ENCODE data around the gene MMS22L.

DNA sequence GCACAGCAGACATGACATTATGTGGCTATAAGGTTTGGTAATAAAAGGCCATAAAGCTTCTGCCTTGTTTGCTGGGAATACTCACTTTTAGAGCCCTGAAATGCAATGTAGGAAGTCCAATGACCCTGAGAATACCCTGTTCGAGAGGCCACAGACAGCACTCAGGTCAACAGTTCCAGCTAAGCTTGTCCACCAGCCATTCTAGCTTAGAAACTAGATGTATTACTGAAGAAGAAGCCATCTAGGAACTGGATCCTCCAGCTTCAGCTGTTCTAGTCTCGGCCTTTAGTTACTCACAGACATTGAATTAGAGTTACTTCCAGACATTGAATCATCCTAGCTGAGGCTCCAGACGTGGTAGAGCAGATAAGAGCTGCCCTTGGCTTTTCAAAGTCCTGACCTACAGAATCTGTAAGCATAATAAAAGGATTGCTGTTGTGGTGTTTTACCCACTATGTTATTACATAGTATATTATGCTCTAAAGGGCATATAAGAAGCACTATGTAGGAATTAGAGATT is 84.9 kb downstream of the MMS22L start:
- TF ChIP-seq EZH2 (IDR thresholded peaks at IDR 0.05; ENCODE audit: low read length): no peak
- no peak for TF ChIP-seq CTCF (optimal IDR thresholded peaks at IDR 0.05 in 1 of 3, IDR thresholded peaks at IDR 0.05 in 1 of 3, conservative IDR thresholded peaks at IDR 0.05 in 1 of 3; ENCODE audit: extremely low read depth in 1 of 3, insufficient read depth in 2 of 3, low read length in 3 of 3)
